CD4-positive, alpha-beta T cell treated with Interleukin-17A for 1 hour (primary cell): Measurements from ENCODE around the gene ZBTB16.
A peak's percentile ranks its signal among the peaks of the same experiment; 100 is the strongest.
"Not testable (repeated sequence)": the region's sequence is repeated elsewhere in the genome, so short reads cannot be mapped to it uniquely, and the experiment has no call there.

Source experiments
- DNase-seq: peaks from one replicate; pipeline ENCODE4 v3.0.0-alpha.2; 2020

ZBTB16 gene

DNA sequence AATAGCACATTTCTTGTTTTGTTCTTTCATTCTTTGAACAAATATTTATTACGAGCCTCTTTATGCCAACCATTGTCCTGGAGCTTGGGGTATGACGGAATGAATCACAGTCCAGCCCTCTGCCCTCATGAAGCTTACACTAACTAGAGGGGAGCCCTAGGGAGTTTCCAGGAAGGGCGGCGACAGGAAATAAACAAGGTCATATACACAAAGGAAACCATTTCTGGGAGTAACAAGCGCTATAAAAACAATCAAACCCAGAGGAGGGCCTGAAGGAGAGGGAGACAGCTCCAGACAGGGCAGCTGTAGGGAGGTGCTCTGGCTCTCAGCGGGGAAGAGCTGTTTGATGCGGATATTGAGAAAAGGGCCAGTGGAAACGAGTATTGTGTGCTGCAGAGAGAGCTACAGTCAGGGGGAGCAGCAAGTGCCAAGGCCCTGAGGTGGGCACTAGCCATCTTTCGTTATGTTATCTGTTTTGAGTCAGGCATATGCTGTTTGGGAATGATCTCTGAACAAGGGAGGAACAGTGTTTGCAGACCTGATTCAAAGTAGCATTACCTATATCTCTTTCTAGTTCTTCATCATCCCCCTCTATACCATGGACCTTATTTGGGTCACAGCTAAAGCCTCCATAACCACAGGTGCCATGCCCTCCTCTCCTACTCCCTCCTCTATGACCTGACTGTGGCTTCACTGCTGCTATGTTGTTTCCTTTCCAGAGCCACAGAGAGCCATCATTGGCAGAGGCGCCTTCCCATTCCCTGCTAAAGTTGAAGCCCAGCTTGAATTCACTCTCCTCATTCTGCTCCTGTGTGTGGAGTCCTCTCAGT is 15.3 kb upstream of the ZBTB16 start:
- peak; percentile 35 for DNase-seq

DNA sequence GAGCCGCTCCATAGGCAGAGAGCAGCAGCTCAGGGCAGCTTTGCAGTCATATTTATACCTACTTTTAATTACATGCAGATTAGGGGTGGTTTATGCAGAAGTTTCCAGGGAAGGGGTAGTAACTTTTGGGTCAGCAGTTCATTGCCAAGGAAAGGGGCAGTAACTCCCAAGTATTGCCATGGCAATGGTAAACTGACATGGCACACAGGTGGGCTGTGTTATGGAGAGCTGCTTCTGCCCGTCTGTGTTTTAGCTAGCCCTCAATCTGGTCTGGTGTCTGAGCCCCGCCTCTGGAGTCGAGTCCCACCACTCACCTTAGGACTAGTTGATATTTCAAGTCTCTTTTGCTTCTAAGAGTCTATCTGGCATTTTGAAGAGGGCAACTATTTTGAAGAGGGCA is 12.2 kb upstream of the ZBTB16 start:
- DNase-seq, result no peak

DNA sequence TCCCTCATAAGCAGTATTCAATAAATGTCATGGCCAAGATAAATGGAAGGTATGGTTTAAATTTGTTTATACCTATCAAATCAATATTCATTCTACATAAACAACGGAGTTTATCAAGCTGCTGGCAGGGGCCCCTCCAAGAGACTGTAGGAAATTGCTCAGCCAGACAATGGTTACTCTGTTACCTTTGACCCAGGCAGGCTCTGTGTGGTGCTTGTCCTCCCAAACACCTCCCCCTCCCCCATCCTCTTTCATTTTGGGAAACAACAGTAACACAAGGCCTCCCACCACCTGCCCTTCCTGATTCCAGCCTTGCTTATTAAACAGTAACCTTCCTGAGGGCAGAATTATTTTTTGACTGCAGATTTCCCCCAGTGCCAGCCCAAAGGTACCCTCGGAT is 10.5 kb upstream of the ZBTB16 start:
- no peak for DNase-seq

DNA sequence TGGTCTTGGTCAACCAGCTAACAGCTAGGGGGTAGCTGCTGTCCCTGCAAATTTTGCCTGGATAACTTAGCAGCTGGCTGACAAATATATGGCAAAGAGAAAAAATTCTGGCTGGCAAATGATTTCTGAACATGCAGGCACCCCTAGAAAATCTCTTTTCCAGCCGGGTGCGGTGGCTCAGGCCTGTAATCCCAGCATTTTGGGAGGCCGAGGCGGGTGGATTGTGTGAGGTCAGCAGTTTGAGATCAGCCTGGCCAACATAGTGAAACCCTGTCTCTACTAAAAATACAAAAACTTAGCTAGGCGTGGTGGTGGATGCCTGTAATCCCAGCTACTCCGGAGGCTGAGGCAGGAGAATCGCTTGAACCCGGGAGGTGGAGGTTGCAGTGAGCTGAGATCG is 9.7 kb upstream of the ZBTB16 start:
- DNase-seq, result not testable (repeated sequence)

DNA sequence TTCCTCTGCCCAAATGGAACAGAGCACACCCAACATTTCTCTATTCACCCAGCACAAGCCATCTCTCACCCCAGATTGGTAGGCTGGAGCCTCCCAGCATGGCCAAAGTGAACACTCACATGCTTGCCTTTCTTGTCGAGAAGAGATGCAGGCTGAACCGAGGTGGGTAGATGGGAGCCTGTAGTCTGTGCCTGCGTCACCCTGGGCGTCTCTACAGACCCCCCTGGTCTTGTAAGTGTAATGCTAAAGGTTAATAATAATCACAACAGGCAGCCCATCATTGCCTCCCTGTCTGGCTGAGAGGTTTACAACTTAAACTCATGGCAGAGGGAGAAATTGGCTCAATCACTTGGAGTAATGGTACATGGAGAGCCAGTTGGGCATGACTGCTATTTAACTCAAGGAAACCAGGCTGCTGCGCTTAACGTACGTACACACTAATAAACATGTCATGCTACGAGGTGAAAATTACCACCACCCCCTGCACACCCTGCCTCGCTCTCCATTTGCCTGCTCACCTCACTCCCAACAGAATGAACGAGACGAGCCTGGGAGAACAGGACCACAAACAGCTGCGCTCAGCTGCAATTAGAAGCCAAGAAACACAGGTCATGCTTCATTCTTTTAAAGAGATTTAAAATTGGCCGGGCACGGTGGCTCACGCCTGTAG is 9.1 kb upstream of the ZBTB16 start:
- DNase-seq, result no peak

DNA sequence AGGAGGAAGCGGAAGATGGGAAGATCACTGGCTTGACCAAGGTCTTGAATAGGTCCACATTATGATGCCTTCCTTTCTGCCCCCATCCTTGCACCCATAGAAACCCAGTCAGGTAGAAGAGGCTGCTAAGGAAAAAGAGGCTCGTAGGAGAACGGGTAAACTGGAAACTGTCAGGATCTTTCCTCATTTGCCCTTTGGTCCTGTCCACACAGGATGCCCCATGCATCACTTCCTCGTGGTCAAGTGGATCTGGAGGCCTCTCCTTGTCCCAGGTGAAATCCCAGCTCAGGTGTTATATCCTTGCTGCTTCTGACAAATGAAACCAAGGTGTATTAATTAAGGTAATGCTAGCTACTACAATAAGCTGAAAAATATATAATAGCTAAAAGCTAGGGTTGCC is 8.0 kb upstream of the ZBTB16 start:
- DNase-seq, result no peak

DNA sequence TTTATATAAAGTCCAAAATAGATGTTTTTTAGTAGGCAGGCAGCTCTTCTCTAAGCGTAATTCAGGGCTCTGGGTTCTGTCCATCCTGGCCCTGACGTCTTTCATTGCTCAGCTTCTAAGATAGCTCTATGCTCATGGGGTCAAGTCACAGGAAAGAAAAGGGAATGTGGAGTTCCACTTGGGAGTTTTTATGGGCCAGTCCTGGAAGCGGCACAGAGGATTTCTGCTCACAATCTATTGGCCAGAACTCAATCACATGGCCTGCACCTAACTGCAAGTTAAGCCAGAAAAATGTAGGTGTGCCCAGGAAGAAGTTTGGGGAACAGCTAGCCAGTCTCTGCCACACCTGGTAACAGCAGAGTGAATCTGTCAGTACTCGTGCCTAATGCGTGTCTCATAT is 7.4 kb upstream of the ZBTB16 start:
- DNase-seq, result no peak

DNA sequence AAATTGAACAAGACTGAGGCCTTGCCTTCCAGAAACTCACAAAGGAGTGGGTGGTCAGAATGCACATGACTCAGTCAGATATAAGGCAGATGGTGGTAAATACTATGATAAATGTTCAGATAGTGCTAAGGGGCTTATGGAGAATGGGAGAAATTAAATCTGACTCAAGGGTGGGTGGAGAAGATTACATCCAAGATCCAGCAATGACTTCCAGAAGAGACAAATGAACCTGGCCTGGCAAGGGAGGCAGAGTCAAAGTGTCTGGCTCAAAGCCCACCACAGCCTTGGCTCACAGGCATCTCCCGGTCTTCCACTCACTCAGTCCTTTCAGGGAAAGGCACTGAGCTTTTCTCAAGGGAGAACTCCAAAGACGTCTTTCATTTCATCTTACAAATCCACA is 6.1 kb upstream of the ZBTB16 start:
- DNase-seq, result no peak

DNA sequence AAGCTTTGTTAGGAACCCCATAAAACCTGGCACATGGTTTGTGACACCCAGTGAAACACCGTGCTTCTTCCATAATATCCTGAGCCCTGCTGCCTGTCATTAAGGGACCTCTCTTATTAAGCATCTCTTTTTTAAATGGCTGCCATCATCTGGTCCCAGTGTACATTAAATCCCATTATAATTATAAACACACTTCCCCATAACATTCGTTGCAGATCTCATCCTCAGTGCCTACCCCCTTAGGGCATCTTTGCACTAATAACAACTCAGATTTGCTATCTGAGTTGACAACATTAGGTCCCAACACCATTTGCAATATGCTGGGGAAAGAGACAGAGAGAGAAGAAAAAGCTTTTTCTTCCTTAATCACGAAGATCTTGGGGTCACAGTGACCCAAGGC is 4.7 kb upstream of the ZBTB16 start:
- DNase-seq, result no peak

DNA sequence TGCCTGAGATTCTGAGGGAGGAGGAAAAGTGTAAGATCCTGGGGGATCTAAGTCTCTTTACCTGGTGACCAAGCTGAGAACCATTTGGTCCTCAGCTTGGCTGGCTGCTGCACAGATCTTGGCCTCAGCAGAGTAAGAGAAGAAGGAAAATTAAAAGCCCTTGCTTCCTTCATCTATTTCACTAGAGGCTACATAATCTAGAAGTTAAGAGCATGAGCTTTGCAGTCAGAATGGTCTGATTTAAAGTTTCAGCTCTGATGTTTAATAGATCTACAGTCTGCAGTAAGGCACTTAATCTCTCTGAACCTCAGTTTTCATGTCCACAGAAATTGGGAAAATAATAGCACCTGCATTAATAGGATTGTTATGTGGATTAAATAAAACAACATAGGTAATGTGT is 3.1 kb upstream of the ZBTB16 start:
- DNase-seq, result no peak

DNA sequence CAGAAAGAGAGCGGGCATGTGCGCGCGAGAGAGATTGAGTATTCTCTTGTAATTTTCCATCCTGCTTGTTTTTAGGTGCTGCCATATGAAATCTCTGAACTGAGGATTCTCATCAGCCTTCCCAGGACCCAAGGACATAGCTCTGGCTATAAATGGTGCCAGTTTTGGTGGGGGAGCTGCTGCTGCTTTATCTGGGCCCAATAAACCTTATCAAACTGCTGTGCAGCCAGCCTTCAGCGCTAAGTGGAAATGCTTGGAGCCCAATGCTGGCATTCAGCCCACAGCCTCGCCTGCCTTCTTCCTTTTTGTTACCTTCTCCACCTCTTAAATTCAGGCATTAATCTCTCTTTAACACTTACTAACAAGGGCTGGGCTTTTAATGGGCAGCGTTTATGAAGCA is 2.4 kb upstream of the ZBTB16 start:
- DNase-seq, result no peak

DNA sequence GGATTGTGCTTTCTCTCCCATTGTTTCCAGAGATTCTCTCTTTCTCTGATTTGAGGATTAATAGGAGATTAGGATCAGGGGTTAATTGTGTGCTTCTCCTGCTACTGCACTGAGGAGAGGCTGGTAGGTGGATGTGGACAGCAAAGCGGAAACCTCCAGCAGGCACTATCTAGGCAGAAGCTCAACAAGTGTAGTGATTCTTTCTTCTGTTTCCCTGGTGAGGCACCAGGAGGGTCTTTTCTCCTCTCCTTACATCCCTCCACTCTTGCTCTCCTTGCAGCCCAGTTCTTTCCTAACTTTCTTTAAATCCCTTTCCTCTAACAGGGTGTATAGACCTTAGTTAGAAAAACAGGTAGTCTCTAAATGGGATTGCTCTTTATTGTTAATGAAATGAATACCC is 1.9 kb upstream of the ZBTB16 start:
- no peak for DNase-seq

DNA sequence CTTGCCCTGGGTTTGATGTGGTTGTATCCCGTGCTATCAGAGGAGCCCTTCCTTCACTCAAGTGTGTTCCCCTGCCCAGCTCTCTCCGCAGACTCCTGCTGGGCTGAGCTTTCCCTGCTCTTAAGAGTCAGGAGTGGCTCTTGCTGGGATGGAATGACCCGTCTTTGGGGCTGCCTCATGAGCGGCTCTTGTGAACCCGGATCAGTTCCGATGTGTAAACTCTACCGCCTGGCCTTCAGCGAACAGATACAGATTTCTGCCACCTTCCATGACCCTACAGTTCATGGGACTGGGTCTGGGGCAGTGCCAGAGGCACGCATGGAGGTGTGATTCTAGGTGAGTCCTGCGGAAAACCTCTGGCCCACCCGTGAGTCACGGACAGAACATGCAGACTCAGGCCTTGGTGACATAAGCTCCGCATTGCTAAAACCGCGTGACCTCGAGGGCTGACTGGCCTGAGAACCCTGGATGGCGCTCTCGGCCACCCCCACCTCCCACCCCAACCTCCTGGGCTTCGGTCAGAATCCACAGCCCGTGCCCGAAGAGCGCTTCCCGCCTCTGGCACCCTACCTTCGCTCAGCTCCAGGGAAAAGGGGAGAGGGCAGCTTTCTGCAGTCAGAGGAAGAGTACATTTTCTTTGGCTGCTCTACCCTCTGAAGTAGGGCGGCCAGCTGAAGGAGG is 1.3 kb upstream of the ZBTB16 start:
- no peak for DNase-seq

DNA sequence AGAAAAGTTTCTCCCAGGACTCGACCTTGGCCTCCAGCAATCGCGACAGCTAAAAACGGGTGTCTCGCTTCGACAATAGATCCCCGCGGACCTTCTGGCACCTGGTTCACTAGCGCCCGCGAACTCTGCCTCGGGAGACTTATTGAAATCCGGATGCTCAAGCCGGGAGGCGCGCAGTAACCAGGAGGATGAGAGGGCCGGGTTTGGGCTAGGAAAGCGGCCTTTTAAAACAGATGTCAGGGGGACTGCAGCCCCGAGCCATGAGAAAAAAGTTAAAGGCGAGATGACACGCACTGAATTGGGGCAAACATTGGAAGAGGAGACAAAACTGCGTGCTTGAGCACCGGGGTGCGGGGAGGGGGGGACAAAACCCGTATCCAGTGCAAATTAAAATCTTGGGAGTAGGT is 637 bp upstream of the ZBTB16 start:
- no peak for DNase-seq

DNA sequence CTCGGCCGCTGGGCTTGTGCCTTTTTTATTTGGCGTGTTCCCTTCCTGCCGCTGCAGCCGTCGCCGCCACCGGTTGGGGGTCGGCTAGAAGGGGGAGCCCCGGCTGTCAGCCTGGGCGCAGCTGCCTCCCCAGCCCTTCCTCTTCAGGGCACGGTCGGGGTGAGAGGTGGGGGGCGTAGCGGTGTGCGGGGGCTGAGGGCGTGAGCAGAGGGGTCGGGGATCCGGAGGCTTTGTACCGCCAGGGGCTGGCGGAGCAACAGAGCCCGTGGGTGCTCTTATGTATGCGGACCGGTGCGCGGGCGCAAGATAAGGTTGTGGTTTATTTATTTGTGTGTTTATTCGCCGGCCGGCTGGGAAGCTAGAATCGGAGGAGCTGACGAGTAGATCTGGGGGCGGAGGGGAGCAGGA is 477 bp downstream of the ZBTB16 start:
- DNase-seq, result peak; percentile 39

DNA sequence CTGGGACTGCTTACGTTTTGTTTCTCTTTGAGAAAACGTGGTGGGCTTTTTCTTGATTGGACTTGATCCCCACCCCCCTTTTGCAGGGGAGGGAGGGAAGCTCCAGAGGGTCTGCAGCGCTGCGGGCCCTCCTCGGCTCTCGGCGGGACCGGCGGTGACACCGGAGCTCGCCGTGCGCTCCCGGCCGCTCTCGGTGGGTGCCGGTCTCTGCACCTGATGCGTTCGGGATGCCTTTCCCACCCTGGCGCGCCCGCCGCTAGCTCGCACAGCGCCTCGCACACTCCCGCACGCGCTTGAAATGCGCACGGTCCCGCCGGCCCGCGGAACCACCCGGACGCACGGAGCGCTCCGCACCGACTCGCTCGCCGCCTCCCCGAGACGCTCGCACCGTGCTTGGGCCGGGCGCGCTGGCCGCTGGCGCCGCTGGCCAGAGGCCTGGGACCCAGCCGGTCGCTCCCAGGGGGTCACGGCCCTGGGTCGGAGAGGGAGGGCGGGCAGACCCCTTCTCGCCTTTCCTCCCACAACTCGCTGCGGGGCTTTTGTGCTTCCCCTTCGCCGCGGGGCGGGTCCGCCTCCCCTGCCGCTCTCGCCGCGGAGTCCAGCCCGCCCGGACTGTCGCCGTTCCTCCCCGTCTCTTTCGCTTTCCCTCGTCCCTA is 1.0 kb downstream of the ZBTB16 start:
- no peak for DNase-seq

DNA sequence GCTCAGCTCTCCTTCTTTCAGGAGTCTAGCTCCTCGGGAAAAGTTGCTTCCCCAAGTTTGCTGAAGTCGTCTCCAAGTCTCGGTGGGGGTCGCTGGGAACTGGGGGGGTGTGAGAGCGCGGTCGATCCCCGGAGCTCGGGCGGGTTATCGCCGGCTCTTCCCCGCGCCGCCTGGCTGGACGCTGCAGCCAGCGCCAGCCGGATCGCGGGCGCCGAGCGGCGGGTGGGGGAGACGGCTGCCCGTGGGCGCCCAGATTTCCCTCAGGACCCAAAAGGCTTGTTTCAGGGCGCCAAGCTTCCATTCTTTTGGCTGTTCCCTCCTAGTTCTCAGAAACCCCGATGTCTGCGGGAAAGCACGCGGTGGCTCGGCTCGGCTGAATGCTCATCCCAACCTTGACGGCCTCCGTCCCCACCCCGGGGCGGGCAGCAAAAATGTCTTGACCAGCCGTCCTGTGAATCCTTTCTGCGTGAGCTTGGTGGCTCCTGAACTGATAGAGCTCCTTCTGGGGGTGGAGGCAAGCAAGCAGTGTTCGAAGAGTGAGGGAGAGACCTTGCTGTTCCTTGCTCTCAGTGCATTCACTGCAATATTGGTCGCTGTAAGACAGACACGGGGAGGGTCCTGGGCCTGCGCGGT is 1.7 kb downstream of the ZBTB16 start:
- no peak for DNase-seq

DNA sequence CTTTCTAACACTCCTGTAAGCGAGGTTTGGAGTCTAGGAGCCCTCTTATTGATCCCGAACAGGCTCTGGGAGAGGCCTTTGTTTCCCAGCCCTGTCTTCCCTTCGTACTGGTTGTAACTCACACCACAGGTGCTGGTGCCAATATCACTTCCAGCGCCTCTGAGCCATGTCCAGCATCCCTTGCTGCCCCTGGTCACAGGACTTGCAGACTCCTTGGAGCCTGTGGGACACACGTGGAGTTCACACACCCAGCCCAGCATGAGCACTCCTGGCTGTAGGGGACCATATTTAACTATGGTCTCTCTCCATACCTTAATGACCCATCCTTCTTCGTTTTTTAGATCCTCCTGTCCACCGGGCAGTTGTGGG is 2.2 kb downstream of the ZBTB16 start:
- DNase-seq, result no peak

DNA sequence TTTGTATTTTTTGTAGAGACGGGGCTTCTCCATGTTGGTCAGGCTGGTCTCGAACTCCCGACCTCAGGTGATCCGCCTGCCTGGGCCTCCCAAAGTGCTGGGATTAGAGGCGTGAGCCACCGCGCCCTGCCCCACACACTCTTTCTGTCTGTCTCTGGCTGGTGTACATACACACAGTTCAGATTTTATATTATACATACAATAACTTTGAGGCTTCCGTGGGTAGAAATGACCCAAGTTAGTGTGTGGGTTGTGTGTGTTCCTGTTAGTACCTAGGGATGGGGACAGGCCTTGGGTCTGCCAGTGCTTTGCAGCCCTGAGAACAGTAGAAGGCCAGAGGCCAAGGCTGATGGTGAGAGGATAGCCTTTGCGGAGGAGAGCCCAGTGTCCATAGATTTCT is 2.8 kb downstream of the ZBTB16 start:
- no peak for DNase-seq

DNA sequence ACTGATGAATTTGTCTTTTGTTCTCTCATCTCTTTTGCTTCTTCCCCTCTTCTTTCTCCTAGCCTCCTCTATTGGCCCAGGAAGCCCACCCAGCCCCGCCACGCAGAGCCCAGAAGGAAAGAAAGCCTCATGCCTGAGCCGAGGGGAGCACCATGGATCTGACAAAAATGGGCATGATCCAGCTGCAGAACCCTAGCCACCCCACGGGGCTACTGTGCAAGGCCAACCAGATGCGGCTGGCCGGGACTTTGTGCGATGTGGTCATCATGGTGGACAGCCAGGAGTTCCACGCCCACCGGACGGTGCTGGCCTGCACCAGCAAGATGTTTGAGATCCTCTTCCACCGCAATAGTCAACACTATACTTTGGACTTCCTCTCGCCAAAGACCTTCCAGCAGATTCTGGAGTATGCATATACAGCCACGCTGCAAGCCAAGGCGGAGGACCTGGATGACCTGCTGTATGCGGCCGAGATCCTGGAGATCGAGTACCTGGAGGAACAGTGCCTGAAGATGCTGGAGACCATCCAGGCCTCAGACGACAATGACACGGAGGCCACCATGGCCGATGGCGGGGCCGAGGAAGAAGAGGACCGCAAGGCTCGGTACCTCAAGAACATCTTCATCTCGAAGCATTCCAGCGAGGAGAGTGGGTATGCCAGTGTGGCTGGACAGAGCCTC is 3.8 kb downstream of the ZBTB16 start:
- no peak for DNase-seq

DNA sequence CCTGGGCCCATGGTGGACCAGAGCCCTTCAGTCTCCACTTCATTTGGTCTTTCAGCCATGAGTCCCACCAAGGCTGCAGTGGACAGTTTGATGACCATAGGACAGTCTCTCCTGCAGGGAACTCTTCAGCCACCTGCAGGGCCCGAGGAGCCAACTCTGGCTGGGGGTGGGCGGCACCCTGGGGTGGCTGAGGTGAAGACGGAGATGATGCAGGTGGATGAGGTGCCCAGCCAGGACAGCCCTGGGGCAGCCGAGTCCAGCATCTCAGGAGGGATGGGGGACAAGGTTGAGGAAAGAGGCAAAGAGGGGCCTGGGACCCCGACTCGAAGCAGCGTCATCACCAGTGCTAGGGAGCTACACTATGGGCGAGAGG is 4.3 kb downstream of the ZBTB16 start:
- no peak for DNase-seq

DNA sequence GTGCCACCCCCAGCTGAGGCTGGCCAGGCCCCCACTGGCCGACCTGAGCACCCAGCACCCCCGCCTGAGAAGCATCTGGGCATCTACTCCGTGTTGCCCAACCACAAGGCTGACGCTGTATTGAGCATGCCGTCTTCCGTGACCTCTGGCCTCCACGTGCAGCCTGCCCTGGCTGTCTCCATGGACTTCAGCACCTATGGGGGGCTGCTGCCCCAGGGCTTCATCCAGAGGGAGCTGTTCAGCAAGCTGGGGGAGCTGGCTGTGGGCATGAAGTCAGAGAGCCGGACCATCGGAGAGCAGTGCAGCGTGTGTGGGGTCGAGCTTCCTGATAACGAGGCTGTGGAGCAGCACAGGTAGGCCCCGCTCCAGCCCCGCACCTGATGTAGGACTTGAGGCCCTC is 4.7 kb downstream of the ZBTB16 start:
- no peak for DNase-seq

DNA sequence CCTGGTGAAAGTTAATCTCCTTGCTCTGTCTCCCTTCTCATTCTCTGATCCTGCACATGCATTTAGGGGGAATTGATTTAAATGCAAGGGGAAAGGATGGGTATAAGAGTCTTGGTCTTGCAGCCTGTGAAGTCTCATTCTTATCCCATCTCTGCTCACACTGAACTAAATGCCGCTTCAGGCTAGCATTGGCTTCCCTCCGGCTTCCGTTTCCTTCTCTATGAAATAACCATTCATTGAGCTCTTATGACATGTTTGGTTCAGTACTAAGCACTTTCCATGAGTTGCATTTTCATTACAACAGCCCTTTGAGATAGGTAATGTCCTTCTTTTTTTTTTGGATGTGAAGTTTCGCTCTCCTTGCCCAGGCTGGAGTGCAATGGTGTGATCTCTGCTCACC is 5.6 kb downstream of the ZBTB16 start:
- no peak for DNase-seq
